T-helper 22 cell (primary cell): ENCODE data around the gene PRICKLE4.
"Not testable (repeated sequence)": the region's sequence is repeated elsewhere in the genome, so short reads cannot be mapped to it uniquely, and the experiment has no call there.

ENCODE experiments used
- DNase-seq: peaks from one replicate; pipeline ENCODE4 v3.0.0-alpha.2; 2020; ENCODE audit warnings: low read depth

Gene PRICKLE4

GRCh38 chr6:41798901-41799558, 18.4 kb downstream of the PRICKLE4 start:
- DNase-seq, result no peak

- DNase-seq, result no peak
Measured at GRCh38 chr6:41799559-41799911, 19.0 kb downstream of the PRICKLE4 start.

GRCh38 chr6:41801380-41801779, 20.8 kb downstream of the PRICKLE4 start:
- DNase-seq, result no peak

GRCh38 chr6:41805830-41806774, 25.5 kb downstream of the PRICKLE4 start:
- DNase-seq, result no peak

GRCh38 chr6:41811095-41811494, 30.5 kb downstream of the PRICKLE4 start:
- no peak for DNase-seq

DNA sequence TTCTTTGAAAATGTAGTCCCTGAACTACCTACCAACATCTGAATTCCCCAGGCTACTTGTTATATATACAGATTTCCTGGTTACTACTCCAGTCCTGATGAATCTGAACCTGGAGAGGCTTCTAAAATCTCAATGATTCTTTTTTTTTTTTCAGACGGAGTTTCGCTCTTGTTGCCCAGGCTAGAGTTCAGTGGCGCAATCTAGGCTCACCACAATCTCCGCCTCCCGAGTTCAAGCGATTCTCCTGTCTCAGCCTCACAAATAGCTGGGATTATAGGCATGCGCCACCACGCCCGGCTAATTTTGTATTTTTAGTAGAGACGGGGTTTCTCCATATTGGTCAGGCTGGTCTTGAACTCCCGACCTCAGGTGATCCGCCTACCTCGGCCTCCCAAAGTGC, 31.4 kb downstream of the PRICKLE4 start:
- DNase-seq, result not testable (repeated sequence)

GRCh38 chr6:41813469-41813868, 32.9 kb downstream of the PRICKLE4 start:
- DNase-seq, result no peak

- DNase-seq, result no peak
Measured at GRCh38 chr6:41813956-41814355, 33.4 kb downstream of the PRICKLE4 start.

DNA sequence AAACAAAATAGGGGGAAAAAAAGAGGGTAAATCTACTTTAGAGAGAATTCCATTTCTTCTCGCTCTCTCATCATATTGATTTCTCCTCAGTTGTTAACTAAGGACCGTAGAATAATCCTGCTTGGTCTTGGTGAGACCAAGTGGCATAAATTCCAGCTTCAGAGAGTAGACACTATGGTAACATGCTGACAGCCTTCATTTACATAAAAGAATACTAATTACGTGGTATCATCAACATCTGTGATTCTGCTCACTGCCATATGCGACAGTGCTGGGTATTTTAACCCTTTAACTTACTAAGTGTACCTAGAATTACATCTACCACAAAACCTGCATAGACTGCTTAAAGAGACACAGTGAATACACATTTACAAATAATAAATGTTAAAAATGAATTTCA, 34.0 kb downstream of the PRICKLE4 start:
- no peak for DNase-seq

DNA sequence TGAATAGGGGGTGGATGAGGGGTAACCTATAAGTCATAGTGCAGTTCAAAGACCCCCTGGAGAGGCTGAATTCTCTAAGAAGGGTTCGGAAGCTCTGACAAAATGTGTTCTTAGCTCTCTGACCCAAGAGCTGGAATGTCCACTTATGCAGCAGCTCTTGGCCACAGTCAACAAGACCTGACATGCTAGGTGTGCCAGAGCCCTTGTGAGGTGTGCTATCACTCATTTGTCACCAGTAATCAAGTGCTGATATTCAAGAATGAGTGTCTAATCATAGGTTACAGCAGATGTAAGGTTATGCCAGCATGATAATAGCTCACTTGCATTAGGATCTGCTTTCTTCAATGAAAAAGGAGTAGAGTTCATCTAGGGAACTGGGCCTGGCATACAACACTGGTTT, 35.0 kb downstream of the PRICKLE4 start:
- no peak for DNase-seq

DNA sequence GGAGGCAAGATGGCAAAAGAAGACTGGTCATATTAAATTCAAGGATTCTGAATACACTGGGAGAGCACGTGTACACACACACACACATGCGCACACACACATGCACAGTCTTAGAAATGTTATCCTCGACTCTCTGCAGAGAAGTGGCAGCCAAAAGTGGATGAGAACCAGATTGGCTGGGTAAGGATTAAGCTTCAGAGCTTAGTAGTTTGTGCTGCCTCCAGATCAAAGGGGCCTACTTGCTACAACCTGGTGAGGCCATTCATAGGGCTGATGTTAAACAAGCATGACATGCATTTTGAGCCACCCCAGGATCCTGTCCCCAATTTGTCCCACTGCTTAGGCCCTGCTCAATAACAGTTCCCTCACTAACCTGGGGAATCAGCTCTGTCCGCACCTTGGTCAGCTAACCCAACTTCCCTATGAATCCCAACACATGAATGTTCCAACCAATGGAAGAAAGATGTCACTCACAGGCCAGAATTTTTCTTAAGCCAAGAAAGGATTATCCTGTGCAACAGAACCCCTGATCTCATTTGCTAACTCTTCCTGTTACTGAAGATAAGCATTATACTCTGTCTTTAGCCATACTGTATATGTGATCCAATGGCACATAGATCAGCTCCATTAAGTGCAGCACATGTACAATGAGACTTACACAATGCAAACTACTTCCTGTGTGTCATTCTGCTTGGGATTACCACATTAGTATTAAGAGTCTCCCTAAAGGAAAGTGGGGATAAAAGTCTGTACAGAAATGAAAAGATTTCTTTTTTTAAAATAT, 37.9 kb downstream of the PRICKLE4 start:
- no peak for DNase-seq

DNA sequence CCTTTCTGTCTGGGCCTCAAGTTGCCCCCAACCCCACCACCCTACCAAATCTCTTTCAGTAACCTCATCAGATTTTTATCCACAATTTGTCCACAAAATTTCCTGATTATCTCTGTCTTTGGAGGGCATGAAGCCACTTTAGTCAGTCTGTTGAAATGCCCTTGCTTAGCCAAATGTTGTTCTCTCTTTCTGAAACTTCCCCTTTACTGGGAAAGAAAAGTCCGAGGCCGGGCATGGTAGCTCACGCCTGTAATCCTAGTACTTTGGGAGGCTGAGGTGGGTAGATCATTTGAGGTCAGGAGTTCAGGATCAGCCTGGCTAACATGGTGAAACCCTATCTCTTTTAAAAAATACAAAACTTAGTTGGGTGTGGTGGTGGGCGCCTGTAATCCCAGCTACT, 40.7 kb downstream of the PRICKLE4 start:
- no peak for DNase-seq

DNA sequence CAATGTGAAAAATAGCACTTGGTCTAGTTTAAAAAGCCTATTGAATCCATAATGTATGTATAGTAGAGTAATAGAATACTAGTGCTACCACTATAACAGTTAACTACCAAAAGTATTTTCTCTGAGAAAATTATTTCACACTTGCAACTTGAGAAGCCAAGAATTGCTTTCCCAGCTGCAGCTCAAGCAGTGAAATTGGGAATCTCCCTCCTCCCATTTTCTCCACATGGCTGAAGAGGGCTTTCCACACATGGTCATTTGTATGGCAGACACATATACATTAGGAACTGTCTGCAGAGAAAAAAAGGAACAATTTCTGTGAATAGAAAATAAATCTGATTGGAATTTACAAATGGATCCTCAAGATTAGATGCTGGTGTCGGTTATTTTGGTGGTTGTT, 41.4 kb downstream of the PRICKLE4 start:
- DNase-seq, result no peak

GRCh38 chr6:41823178-41823577, 42.6 kb downstream of the PRICKLE4 start:
- DNase-seq, result no peak

GRCh38 chr6:41824571-41825569, 44.3 kb downstream of the PRICKLE4 start:
- DNase-seq, result no peak

DNA sequence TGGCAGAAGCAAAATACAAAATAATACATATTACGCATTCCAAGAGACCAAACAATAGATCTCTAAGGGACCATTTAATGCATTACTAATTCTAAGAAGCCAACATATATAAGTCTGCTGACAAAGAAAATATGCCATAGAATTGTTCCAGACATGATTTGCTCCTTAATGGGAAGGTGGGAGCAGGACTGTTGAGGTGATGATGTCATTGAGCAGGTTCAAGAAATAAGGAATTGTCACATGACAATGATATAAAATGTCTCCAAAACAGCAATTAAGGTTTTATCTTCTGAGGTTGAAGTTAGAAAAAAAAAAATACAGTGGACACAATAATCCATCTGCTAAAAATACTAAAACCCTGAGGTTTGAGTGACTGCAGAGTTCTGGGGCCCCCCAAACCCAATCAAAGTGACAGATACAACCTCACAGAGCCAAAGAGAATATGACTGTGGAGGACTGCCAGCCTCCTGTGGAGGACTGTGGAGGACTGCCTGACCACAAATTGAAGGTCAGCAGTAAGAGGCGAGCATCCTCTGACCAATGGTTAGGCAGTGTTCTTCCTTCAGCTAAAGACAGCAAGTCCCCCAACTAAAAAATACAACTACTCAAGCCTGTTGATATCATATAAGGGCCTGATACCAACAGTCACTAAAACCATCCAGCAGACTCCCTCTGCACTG, 45.9 kb downstream of the PRICKLE4 start:
- DNase-seq, result no peak

DNA sequence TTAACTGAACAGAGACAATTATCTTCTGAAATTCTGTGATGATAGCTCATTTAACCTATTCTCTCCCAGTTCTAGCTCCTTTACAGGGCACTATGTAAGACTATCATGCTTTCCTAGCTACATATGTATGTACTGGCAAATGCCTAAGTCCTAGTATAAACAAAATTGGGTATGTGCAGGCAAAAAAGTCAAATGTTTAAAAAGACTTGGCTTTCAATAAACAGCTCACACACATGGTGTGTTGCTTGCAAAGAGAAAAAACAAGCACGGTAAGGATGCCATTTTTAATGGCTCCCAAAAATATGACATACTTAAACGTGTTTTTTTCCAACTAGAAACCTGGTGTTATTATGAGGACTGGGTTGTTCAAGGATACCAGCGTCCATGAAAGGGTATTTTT, 51.7 kb downstream of the PRICKLE4 start:
- DNase-seq, result no peak

GRCh38 chr6:41836022-41836659, 55.6 kb downstream of the PRICKLE4 start:
- DNase-seq, result no peak

DNA sequence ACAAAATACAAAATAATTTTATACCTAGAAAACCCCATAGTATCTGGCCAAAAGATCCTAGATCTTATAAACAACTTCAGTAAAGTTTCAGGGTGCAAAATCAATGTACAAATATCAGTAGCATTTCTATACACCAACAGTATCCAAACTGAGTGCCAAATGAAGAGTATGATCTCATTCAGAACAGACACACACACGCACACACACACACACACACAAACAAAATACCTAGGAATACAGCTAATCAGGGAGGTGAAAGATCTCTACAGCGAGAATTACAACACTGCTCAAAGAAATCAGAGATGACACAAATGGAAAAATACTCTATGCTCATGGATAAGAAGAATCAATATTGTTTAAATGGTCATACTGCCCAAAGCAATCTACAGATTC, 56.1 kb downstream of the PRICKLE4 start:
- DNase-seq, result no peak
